ENCODE results near the gene CDC42BPB. TPM values are rescaled to one million over a fixed set of nuclear protein-coding genes. Genes with fewer than 3 reads are reported as not detected.

CDC42BPB gene
- total and polyA plus RNA-seq, 2 of the 13 experiments (the other 11 are each of a cell fraction or from before 2014, with no cell fraction given): 19.7 to 32.3 TPM

DNA sequence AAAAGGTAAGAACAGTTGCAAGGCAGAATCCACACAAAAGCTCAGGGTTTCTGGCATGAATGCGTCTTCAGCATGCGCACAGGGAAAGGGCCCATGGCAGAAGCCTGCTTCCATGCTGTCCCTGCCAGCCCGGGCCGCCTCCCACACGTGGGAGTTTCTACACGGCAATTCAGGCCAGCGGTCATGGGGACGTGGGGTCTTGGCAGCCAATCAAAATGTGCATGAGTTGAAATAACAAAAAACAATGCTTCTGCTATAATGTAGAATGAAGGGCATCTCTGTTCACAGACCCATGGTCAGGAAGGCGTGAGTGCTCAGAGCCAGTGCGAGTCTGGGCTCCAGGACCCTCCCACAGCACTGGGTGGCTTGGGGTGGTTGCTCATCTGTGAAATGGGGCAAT lies 106.3 kb downstream of the CDC42BPB start (continued):
- TF ChIP-seq, protein P1, sequence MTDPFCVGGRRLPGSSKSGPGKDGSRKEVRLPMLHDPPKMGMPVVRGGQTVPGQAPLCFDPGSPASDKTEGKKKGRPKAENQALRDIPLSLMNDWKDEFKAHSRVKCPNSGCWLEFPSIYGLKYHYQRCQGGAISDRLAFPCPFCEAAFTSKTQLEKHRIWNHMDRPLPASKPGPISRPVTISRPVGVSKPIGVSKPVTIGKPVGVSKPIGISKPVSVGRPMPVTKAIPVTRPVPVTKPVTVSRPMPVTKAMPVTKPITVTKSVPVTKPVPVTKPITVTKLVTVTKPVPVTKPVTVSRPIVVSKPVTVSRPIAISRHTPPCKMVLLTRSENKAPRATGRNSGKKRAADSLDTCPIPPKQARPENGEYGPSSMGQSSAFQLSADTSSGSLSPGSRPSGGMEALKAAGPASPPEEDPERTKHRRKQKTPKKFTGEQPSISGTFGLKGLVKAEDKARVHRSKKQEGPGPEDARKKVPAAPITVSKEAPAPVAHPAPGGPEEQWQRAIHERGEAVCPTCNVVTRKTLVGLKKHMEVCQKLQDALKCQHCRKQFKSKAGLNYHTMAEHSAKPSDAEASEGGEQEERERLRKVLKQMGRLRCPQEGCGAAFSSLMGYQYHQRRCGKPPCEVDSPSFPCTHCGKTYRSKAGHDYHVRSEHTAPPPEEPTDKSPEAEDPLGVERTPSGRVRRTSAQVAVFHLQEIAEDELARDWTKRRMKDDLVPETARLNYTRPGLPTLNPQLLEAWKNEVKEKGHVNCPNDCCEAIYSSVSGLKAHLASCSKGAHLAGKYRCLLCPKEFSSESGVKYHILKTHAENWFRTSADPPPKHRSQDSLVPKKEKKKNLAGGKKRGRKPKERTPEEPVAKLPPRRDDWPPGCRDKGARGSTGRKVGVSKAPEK (CRISPR knock-in tag; IDR thresholded peaks at IDR 0.05; ENCODE audit: borderline replicate concordance): no peak
- TF ChIP-seq ZBTB21 (CRISPR knock-in tag; IDR thresholded peaks at IDR 0.05): no peak

DNA sequence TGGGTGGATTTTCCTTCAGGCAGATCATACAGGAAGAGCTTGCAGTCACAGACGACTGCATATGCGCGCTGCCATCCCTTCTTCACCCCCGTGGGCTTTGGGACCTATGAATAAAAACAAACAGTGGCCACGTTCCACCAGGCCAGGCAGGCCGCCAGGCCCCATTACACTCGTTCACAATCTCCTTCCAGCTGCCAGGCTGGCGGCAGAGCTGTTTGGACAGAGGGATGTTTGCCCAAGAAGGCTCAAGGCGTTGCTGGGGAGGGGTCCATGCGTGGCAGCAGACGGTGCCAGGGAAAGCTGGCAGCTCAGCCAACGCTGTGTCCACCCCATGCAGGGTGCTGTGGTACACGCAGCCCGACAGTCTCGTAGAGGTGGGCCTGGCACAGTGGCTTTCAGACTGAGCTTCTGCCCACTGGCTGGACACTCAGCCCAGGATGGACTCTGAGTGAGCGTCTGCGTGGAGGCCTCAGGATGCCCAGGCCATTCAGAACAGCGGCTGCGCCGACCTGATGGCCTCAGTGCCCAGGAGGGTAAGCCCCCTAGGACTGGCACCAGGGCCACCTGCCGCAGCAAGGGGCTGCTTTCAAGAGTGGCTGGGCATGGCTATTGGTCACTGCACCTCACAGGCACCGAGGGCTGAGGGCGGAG lies 107.4 kb downstream of the CDC42BPB start:
- TF ChIP-seq FOXO1 (CRISPR knock-in tag; IDR thresholded peaks at IDR 0.05): no peak
- TF ChIP-seq, protein P2, sequence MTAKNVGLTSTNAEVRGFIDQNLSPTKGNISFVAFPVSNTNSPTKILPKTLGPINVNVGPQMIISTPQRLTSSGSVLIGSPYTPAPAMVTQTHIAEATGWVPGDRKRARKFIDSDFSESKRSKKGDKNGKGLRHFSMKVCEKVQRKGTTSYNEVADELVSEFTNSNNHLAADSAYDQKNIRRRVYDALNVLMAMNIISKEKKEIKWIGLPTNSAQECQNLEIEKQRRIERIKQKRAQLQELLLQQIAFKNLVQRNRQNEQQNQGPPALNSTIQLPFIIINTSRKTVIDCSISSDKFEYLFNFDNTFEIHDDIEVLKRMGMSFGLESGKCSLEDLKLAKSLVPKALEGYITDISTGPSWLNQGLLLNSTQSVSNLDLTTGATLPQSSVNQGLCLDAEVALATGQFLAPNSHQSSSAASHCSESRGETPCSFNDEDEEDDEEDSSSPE (CRISPR knock-in tag; IDR thresholded peaks at IDR 0.05): no peak
- TF ChIP-seq ZNF264 (CRISPR knock-in tag; IDR thresholded peaks at IDR 0.05): no peak
- no peak overlapping the region for H3K27ac ChIP-seq (ENCODE audit: extremely low read length, insufficient read depth, low read length)
- no peak overlapping the region for H3K4me3 ChIP-seq (replicated peaks in 1 of 3; ENCODE audit: insufficient read depth in 1 of 3, low read depth in 2 of 3, low read length in 3 of 3)
- no TSS peak for BruUV-seq (replicated peaks)
- no peaks in the 10 kb centered on the region for H3K27me3 ChIP-seq (ENCODE audit: control insufficient read depth in 1 of 2, insufficient read depth in 2 of 2, low read length in 2 of 2)
- ChIA-PET POLR2A (no interaction called here), CTCF (ENCODE audit: low intra/inter-chr PET ratio, low total read pairs) (no interaction called here)
- H3K79me2 ChIP-seq (ENCODE audit: insufficient read depth, low read length): no peaks in the 10 kb centered on the region
- H3K4me2 ChIP-seq (ENCODE audit: low read depth, low read length): no peak overlapping the region
- no peak for DNase-seq (ENCODE audit: low spot score)
- no peak overlapping the region for H2AFZ ChIP-seq (ENCODE audit: low read length)
- no peak overlapping the region for H3K9ac ChIP-seq (ENCODE audit: insufficient read depth, low read depth, low read length)
- no peak for ATAC-seq
- FAIRE-seq: no peak
- 95% methylated on average over 11 of the region's 23 CpGs for WGBS (ENCODE audit: low lambda C conversion rate)
- H4K20me1 ChIP-seq (ENCODE audit: insufficient read depth, low read length): no peaks in the 10 kb centered on the region
- H3K4me1 ChIP-seq (ENCODE audit: insufficient read depth, low read length): no peaks in the 10 kb centered on the region
- no peaks in the 10 kb centered on the region for H3K9me3 ChIP-seq (ENCODE audit: low read length)
- H3K36me3 ChIP-seq (replicated peaks in 1 of 2; ENCODE audit: control insufficient read depth in 1 of 2, insufficient read depth in 2 of 2, low read length in 2 of 2): peaks cover 38 to 54% of the 10 kb centered on the region in 2 experiments
- in situ Hi-C loops (cut with HindIII; ENCODE audit: extremely low pct_ligation_motif_present, low pct_unique_long_range_greater_than_20kb): no loop called here
- intact Hi-C loops (cut with micrococcal nuclease; ENCODE audit: unreplicated experiment): no loop called here
